ENCODE measurements around the gene LDB2.

GRCh38 chr4:16609170-16609758 is 289.2 kb downstream of the LDB2 start:
- TF ChIP-seq CTCF (IDR thresholded peaks at IDR 0.05; ENCODE audit: low read depth, low read length, poor library complexity, severe bottlenecking) (no peak), EZH2phosphoT487 (IDR thresholded peaks at IDR 0.05; ENCODE audit: borderline replicate concordance, low read length) (no peak)
